ENCODE data around the gene PTBP1. TPM values are rescaled to one million over a fixed set of nuclear protein-coding genes. Genes with fewer than 3 reads are reported as not detected.

Gene PTBP1
- total and polyA plus RNA-seq, 8 donors: 83.3 to 160 (median 115) TPM

DNA sequence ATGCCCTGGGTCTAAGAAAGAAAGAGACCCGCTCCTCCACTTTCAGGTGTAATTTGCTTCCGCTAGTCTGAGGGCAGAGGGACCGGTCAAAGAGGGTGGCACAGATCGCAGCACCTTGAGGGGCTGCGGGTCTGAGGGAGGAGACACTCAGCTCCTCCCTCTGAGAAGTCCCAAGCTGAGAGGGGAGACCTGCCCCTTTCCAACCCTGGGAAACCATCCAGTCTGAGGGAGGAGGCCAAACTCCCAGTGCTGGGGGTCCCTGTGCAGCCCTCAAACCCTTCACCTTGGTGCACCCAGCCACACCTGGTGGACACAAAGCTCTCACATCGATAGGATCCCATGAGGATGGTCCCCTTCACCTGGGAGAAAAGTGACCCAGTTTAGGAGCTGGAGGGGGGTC lies 33.4 kb upstream of the PTBP1 start:
- H3K27me3 ChIP-seq: no peaks in the 10 kb centered on the region
- FAIRE-seq (no peak), ATAC-seq (no peak), DNase-seq (peak in 1 of 6 donors; percentile 27)
- intact Hi-C loops (cut with DNase I): loop anchor here in 1 of 3 donors (10.0 kb wide), 1 partner anchor 221 kb away; the partner anchor contains the start of gene WDR18
- TF ChIP-seq, protein P1, sequence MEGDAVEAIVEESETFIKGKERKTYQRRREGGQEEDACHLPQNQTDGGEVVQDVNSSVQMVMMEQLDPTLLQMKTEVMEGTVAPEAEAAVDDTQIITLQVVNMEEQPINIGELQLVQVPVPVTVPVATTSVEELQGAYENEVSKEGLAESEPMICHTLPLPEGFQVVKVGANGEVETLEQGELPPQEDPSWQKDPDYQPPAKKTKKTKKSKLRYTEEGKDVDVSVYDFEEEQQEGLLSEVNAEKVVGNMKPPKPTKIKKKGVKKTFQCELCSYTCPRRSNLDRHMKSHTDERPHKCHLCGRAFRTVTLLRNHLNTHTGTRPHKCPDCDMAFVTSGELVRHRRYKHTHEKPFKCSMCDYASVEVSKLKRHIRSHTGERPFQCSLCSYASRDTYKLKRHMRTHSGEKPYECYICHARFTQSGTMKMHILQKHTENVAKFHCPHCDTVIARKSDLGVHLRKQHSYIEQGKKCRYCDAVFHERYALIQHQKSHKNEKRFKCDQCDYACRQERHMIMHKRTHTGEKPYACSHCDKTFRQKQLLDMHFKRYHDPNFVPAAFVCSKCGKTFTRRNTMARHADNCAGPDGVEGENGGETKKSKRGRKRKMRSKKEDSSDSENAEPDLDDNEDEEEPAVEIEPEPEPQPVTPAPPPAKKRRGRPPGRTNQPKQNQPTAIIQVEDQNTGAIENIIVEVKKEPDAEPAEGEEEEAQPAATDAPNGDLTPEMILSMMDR (IDR thresholded peaks at IDR 0.05): no peak
- no peak overlapping the region for H3K4me3 ChIP-seq
- no peaks in the 10 kb centered on the region for H3K9me3 ChIP-seq
- H3K4me1 ChIP-seq: no peaks in the 10 kb centered on the region
- no peaks in the 10 kb centered on the region for H3K36me3 ChIP-seq
- WGBS, 2 donors: 91 to 94% methylated on average over 6 of the region's 6 CpGs
- H3K27ac ChIP-seq: no peak overlapping the region

DNA sequence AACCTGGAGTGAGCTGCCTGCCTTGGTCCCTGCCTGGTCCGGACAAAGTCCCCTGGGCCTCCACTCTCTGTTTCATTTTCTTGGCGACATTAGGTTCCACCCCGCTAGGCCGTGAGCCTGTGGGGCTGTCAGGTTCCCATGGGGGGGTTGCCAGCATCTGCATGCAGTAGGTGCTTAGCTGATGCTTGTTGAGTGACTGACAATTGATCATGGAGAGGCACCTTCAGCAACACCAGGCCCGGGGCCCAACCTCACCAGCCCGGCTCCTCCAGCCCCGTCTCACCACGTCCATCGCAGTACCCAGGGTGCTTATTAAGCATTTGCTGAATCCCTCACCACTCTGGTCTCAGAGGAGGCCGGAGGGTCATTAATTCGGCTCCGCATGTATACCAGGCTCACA lies 33.0 kb upstream of the PTBP1 start:
- FAIRE-seq (no peak), ATAC-seq (no peak), DNase-seq (peak in 1 of 6 donors; percentile 40)
- intact Hi-C loops (cut with DNase I): loop anchor here in 1 of 3 donors (10.0 kb wide), 1 partner anchor 220 kb away; the partner anchor contains the start of gene WDR18
- H3K27ac ChIP-seq: no peak overlapping the region
- no peaks in the 10 kb centered on the region for H3K27me3 ChIP-seq
- no peak overlapping the region for H3K4me3 ChIP-seq
- TF ChIP-seq, protein P1 (IDR thresholded peaks at IDR 0.05): no peak
- H3K9me3 ChIP-seq: no peaks in the 10 kb centered on the region
- WGBS, 2 donors: 90 to 92% methylated on average over 12 of the region's 12 CpGs
- H3K4me1 ChIP-seq: no peaks in the 10 kb centered on the region
- no peaks in the 10 kb centered on the region for H3K36me3 ChIP-seq

DNA sequence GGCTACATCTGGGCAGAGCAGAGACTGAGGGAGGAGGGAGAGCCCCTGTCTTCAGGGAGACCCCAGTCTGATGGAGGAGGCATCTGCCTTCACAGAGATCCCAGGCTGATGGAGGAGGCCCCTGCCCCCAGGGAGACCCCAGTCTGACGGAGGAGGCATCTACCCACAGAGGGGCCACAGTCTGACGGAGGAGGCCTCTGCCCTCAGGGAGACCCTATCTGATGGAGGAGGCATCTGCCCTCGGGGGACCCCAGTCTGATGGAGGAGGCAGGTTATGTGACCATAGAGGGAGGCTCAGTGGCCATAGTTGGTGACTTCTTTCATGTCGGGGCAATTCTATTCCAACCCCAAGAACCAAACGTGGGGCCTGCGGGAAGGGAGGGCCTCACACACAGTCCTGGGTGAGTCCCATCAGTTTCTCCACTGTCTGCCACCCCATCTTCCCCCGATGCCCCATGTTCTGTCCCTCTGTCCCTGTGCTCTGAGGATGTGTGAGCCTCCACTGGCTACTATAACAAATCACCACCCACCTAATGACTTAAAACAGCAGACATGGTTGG lies 32.0 kb upstream of the PTBP1 start:
- no peaks in the 10 kb centered on the region for H3K9me3 ChIP-seq
- FAIRE-seq (no peak), ATAC-seq (no peak), DNase-seq (peak in 1 of 6 donors; percentile 52)
- WGBS, 2 donors: 68 to 74% methylated on average over 7 of the region's 7 CpGs
- no peaks in the 10 kb centered on the region for H3K36me3 ChIP-seq
- H3K4me1 ChIP-seq: no peaks in the 10 kb centered on the region
- TF ChIP-seq, protein P1 (IDR thresholded peaks at IDR 0.05): no peak
- H3K27me3 ChIP-seq: no peaks in the 10 kb centered on the region
- no peak overlapping the region for H3K4me3 ChIP-seq
- intact Hi-C loops (cut with DNase I): loop anchor here in 1 of 3 donors (10.0 kb wide), 1 partner anchor 220 kb away; the partner anchor contains the start of gene WDR18
- no peak overlapping the region for H3K27ac ChIP-seq

DNA sequence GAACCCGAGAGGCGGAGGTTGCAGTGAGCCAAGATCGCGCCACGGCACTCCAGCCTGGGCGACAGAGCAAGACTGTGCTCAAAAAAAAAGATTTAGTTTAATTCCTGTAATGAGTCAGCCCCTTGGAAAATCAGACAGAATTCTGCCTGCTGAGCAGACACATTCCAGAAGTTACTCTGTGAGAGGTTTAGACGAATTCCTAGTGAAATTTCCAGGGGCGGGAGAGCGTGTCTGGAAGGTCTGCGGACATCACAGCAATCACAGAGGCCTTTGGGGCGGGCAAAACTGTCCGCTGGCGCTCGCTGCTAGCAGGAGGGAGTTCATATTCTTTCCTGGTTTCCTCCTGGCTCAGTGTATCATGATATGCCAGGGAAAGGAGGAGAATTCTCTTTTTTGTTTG lies 28.8 kb upstream of the PTBP1 start:
- Histone ChIP-seq H3K27me3 (no peaks in the 10 kb centered on the region), H3K4me3 (no peak overlapping the region), H3K36me3 (no peaks in the 10 kb centered on the region), H3K4me1 (no peaks in the 10 kb centered on the region), H3K27ac (no peak overlapping the region), H3K9me3 (no peaks in the 10 kb centered on the region)
- ATAC-seq (no peak), DNase-seq (no peak), FAIRE-seq (no peak)
- TF ChIP-seq, protein P1 (IDR thresholded peaks at IDR 0.05): no peak
- intact Hi-C loops (cut with DNase I): loop anchor here in 1 of 3 donors (10.0 kb wide), 1 partner anchor 216 kb away; the partner anchor contains the start of gene WDR18
- WGBS, 2 donors: 74 to 84% methylated on average over 14 of the region's 14 CpGs

DNA sequence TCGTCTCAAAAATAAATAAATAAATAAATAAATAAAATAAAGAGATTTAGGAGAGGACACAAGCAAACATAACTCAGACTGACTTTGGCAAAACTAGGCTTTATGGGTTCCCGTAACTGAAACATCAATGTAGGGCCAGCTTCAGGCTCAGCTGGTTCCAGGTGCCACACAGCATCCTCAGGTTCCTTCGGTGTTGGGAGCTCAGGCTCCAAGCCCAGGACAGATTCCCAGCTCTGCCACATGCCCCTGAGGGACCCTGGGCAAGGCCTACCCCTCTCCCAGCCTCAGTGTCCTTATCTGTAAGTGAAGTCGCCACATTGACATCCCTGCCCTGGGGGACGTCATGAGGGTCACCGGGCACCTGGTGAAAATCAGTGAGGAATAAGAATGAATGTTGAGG lies 27.6 kb upstream of the PTBP1 start:
- Histone ChIP-seq H3K36me3 (no peaks in the 10 kb centered on the region), H3K4me3 (no peak overlapping the region), H3K27ac (no peak overlapping the region), H3K4me1 (no peaks in the 10 kb centered on the region), H3K27me3 (no peaks in the 10 kb centered on the region), H3K9me3 (no peaks in the 10 kb centered on the region)
- DNase-seq (no peak), ATAC-seq (no peak), FAIRE-seq (no peak)
- WGBS, 2 donors: 53 to 76% methylated on average over 6 of the region's 6 CpGs
- intact Hi-C loops (cut with DNase I): loop anchor here in 2 of 3 donors (2.0 to 10.0 kb wide), 4 partner anchors 93 to 215 kb away; partner anchors contain the start of genes R3HDM4 (in 1 of the 2) and WDR18 (in 1 of the 2)
- TF ChIP-seq, protein P1 (IDR thresholded peaks at IDR 0.05): no peak

All from pancreas (tissue), 10 donors.